Neuronal stem cell (in vitro differentiated cells): Measurements from ENCODE around the gene CUL1.

ENCODE experiments used
- DNase-seq: peaks from one replicate; pipeline ENCODE4 v3.0.0-alpha.2; 2013; ENCODE audit warnings: low spot score
- H2AFZ ChIP-seq: one replicate; pipeline ENCODE4 v1.6.1; 2013; ENCODE audit warnings: mild to moderate bottlenecking, low read length, inconsistent platforms
- H2AK5ac ChIP-seq: 2 replicates; pipeline ENCODE4 v1.6.1; 2013; ENCODE audit warnings: low read depth, mild to moderate bottlenecking, inconsistent platforms, low read length, moderate library complexity, mixed read lengths
- H2BK120ac ChIP-seq: 2 replicates; pipeline ENCODE4 v1.6.1; 2013; ENCODE audit warnings: low read depth, mild to moderate bottlenecking, inconsistent platforms, low read length, moderate library complexity, mixed read lengths
- H2BK12ac ChIP-seq: one replicate; pipeline ENCODE4 v1.6.1; 2013; ENCODE audit warnings: low read length, inconsistent platforms
- H2BK15ac ChIP-seq: 2 replicates; pipeline ENCODE4 v1.6.1; 2013; ENCODE audit warnings: mild to moderate bottlenecking, low read length, inconsistent platforms, mixed read lengths
- H2BK5ac ChIP-seq: one replicate; pipeline ENCODE4 v1.6.1; 2013; ENCODE audit warnings: inconsistent platforms, mild to moderate bottlenecking, low read length, moderate library complexity
- H3K14ac ChIP-seq: one replicate; pipeline ENCODE4 v1.6.1; 2013; ENCODE audit warnings: low read length, inconsistent platforms
- H3K18ac ChIP-seq: 2 replicates; pipeline ENCODE4 v1.6.1; 2013; ENCODE audit warnings: low read length, inconsistent platforms
- H3K23ac ChIP-seq: 2 replicates; pipeline ENCODE4 v1.6.1; 2013; ENCODE audit warnings: low read depth, mild to moderate bottlenecking, mixed read lengths, low read length, inconsistent platforms; ENCODE audit not compliant: poor library complexity
- H3K27ac ChIP-seq: replicated peaks from 3 replicates; pipeline ENCODE4 v1.5.1; 2013; ENCODE audit warnings: low read length, inconsistent platforms
- H3K27me3 ChIP-seq, 3 experiments: 2 replicates each; pipeline ENCODE4 v1.6.1; 2013; ENCODE audit warnings: low read length in 3 of 3, mild to moderate bottlenecking in 2 of 3, inconsistent platforms in 1 of 3, low read depth in 1 of 3, mixed read lengths in 1 of 3, moderate library complexity in 1 of 3; ENCODE audit not compliant: control insufficient read depth in 3 of 3, insufficient read depth in 3 of 3
- H3K36me3 ChIP-seq, 2 donors: replicated peaks in 1 of 2; 2 replicates each; pipeline ENCODE4 v1.6.1; 2013; ENCODE audit warnings: low read length in 2 of 2; ENCODE audit not compliant: control insufficient read depth in 2 of 2, insufficient read depth in 2 of 2
- H3K4ac ChIP-seq: 2 replicates; pipeline ENCODE4 v1.6.1; 2013; ENCODE audit warnings: inconsistent platforms, mild to moderate bottlenecking, low read length, moderate library complexity
- H3K4me1 ChIP-seq, 2 donors: 1 replicate in 1 of 2; 2 replicates in 1 of 2; pipeline ENCODE4 v1.6.1; 2013; ENCODE audit warnings: low read length in 2 of 2, low read depth in 1 of 2; ENCODE audit not compliant: control insufficient read depth in 2 of 2, insufficient read depth in 1 of 2
- H3K4me2 ChIP-seq: one replicate; pipeline ENCODE4 v1.6.1; 2013; ENCODE audit warnings: mild to moderate bottlenecking, low read length, inconsistent platforms; ENCODE audit not compliant: insufficient read depth, poor library complexity, severe bottlenecking
- H3K4me3 ChIP-seq, 2 donors: 2 replicates each; pipeline ENCODE4 v1.5.1; 2013; ENCODE audit warnings: low read length in 2 of 2, mild to moderate bottlenecking in 2 of 2, inconsistent platforms in 1 of 2, moderate library complexity in 1 of 2
- H3K79me1 ChIP-seq: one replicate; pipeline ENCODE4 v1.6.1; 2013; ENCODE audit warnings: low read depth, mild to moderate bottlenecking, inconsistent platforms, low read length, moderate library complexity
- H3K9ac ChIP-seq: one replicate; pipeline ENCODE4 v1.6.1; 2013; ENCODE audit warnings: mild to moderate bottlenecking, low read depth, low read length, inconsistent platforms; ENCODE audit not compliant: poor library complexity
- H3K9me3 ChIP-seq, 2 donors: replicated peaks in 1 of 2; 2 replicates each; pipeline versions ENCODE3 to v1.6.1; 2013; ENCODE audit warnings: low read length in 2 of 2, mild to moderate bottlenecking in 2 of 2, inconsistent platforms in 1 of 2, low read depth in 1 of 2, mixed read lengths in 1 of 2, moderate library complexity in 1 of 2; ENCODE audit not compliant: control insufficient read depth in 2 of 2, insufficient read depth in 1 of 2
- H4K8ac ChIP-seq: one replicate; pipeline ENCODE4 v1.6.1; 2013; ENCODE audit warnings: low read depth, mild to moderate bottlenecking, inconsistent platforms, low read length, moderate library complexity
- H4K91ac ChIP-seq: one replicate; pipeline ENCODE4 v1.6.1; 2013; ENCODE audit warnings: low read length, low read depth, mild to moderate bottlenecking, inconsistent platforms; ENCODE audit not compliant: poor library complexity
- WGBS, 2 donors: extraction: QIAGEN DNeasy Blood & Tissue Kit; methylation state at CpG; one replicate each; pipeline ENCODE4 v1.1.7; 2013; ENCODE audit warnings: missing lambda C conversion rate in 2 of 2, mixed read lengths in 1 of 2; ENCODE audit not compliant: insufficient read length in 2 of 2, insufficient replicate concordance in 1 of 2; ENCODE audit errors: extremely low coverage in 2 of 2; 5-methylcytosine and 5-hydroxymethylcytosine counted together

Gene CUL1

DNA sequence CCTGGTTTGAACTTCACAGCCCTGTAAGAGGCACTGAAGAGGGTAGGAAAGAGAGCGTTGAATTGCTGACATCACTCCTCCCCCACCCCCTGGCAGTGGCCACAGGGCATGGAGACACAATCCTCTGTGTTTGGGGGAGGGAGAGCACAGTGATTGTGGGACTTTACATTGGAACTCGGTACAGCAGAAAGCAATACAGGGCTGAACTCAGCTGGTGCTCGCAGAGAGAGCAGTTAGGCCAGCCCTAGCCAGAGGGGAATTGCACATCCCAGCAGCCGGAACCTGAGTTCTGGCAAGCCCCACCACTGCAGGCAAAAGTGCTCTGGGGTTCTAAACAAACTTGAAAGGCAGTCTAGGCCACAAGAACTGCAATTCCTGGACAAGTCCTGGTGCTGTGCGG is 24.0 kb upstream of the CUL1 start:
- H3K9me3 ChIP-seq: peaks cover 0 to 8% of the 10 kb centered on the region in 2 donors
- H2BK120ac ChIP-seq: no peak overlapping the region
- no peaks in the 10 kb centered on the region for H3K4me1 ChIP-seq
- H3K4me2 ChIP-seq: no peak overlapping the region
- H2AFZ ChIP-seq: no peak overlapping the region
- no peak overlapping the region for H3K4me3 ChIP-seq
- H4K8ac ChIP-seq: no peak overlapping the region
- no peak overlapping the region for H2BK12ac ChIP-seq
- H3K4ac ChIP-seq: no peak overlapping the region
- WGBS, 2 donors: no CpG with 5 or more reads among the region's 5 CpGs
- no peak overlapping the region for H2BK15ac ChIP-seq
- peak overlapping the region; percentile 54 for H3K18ac ChIP-seq
- H3K27me3 ChIP-seq: no peaks in the 10 kb centered on the region
- H2AK5ac ChIP-seq: no peak overlapping the region
- H4K91ac ChIP-seq: no peak overlapping the region
- H3K9ac ChIP-seq: no peak overlapping the region
- no peaks in the 10 kb centered on the region for H3K36me3 ChIP-seq
- H2BK5ac ChIP-seq: no peak overlapping the region
- no peak overlapping the region for H3K27ac ChIP-seq
- DNase-seq: no peak
- H3K23ac ChIP-seq: no peak overlapping the region
- H3K79me1 ChIP-seq: no peaks in the 10 kb centered on the region
- no peak overlapping the region for H3K14ac ChIP-seq

DNA sequence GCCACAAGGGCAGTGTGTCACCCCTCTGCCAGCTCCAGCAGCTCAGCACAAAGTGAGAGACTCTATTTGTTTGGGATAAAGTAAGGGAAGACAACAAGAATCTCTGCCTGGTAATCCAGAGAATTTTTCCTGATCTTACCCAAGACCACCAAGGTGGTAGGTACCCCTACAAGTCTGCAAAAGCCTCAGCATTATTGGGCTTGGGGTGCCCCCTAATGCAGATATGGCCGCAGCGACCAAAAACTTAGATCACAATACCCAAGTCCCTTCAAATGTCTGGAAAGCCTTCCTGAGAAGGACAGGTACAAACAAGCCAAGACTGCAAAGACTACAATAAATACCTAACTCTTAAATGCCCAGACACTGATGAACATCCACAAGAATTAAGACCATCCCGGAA is 22.4 kb upstream of the CUL1 start:
- Histone ChIP-seq H3K4me3 (no peak overlapping the region), H3K23ac (no peak overlapping the region), H2BK15ac (no peak overlapping the region), H3K4me2 (no peak overlapping the region), H3K9ac (no peak overlapping the region), H4K91ac (no peak overlapping the region), H2AFZ (no peak overlapping the region), H2BK12ac (no peak overlapping the region), H3K79me1 (no peaks in the 10 kb centered on the region), H2BK120ac (no peak overlapping the region), H3K27ac (no peak overlapping the region), H4K8ac (no peak overlapping the region), H3K9me3 (peaks cover 0 to 8% of the 10 kb centered on the region in 2 donors), H3K4ac (no peak overlapping the region), H2BK5ac (no peak overlapping the region), H3K4me1 (no peaks in the 10 kb centered on the region), H3K36me3 (no peaks in the 10 kb centered on the region), H2AK5ac (peak overlapping the region; percentile 63), H3K18ac (no peak overlapping the region), H3K14ac (peak overlapping the region; percentile 31), H3K27me3 (no peaks in the 10 kb centered on the region)
- no peak for DNase-seq
- no CpG with 5 or more reads among the region's 3 CpGs for WGBS, 2 donors

DNA sequence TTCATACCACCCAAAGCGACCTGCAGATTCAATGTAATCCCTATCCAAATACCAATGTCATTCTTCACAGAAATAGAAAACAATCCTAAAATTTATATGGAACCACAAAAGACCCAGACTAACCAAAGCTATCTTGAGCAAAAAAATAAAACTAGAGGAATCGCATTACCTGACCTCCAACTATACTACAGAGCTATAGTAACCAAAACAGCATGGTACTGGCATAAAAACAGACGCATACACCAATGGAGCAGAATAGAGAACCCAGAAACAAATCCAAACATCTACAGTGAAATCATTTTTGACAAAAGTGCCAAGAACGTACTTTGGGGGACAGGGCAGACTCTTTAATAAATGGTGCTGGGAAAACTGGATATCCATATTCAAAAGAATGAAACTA is 16.9 kb upstream of the CUL1 start:
- Histone ChIP-seq H2BK5ac (no peak overlapping the region), H3K23ac (no peak overlapping the region), H3K79me1 (no peaks in the 10 kb centered on the region), H2BK120ac (no peak overlapping the region), H3K27ac (no peak overlapping the region), H3K9ac (no peak overlapping the region), H2AFZ (no peak overlapping the region), H3K36me3 (no peaks in the 10 kb centered on the region), H3K4me1 (no peaks in the 10 kb centered on the region), H3K4me2 (no peak overlapping the region), H4K8ac (no peak overlapping the region), H3K14ac (no peak overlapping the region), H2AK5ac (no peak overlapping the region), H3K4ac (no peak overlapping the region), H4K91ac (no peak overlapping the region), H3K27me3 (peaks cover 0 to 13% (median 0%) of the 10 kb centered on the region in 3 experiments), H2BK15ac (no peak overlapping the region), H3K9me3 (no peaks in the 10 kb centered on the region), H2BK12ac (no peak overlapping the region), H3K18ac (no peak overlapping the region), H3K4me3 (no peak overlapping the region)
- DNase-seq: no peak
- WGBS, 2 donors: no CpG with 5 or more reads among the region's 4 CpGs

DNA sequence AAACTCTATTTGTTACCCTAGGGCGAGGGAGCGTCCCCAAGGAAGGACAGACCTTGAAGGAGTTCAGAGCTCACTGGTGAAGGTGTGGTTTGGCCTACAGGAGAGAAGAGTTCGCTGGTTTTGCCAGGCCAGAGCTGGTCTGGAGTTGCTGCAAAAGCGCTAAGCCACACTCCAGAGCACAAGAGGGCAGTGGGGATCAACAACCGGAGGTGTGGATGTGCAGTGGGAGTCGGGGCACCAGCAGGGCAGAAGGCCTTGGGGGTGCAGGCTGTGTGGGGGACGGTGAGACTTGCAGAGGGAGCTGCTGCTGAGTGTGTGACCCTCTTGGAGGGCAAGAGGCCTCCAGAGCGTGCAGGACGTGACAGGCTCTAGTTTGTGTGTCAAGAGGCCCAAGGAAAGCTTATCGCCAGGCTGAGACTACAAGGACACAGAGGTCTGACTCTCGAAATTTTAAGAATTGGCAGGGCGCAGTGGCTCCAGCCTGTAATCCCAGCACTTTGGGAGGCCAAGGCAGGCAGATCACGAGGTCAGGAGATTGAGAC is 14.3 kb upstream of the CUL1 start:
- Histone ChIP-seq H3K36me3 (no peaks in the 10 kb centered on the region), H3K18ac (peak overlapping the region; percentile 39)
- no CpG with 5 or more reads among the region's 13 CpGs for WGBS, 2 donors

More for the DNA sequence above, 14.3 kb upstream of the CUL1 start:
- Histone ChIP-seq H3K4me3 (peak overlapping the region in 1 of 2 donors; percentile 54), H3K4me1 (no peaks in the 10 kb centered on the region), H2AFZ (no peak overlapping the region), H3K9ac (no peak overlapping the region), H4K91ac (no peak overlapping the region), H3K4ac (no peak overlapping the region), H4K8ac (no peak overlapping the region), H3K4me2 (no peak overlapping the region), H2BK12ac (no peak overlapping the region), H3K79me1 (no peaks in the 10 kb centered on the region), H2AK5ac (no peak overlapping the region), H2BK5ac (no peak overlapping the region), H3K9me3 (no peaks in the 10 kb centered on the region), H3K27ac (no peak overlapping the region), H2BK120ac (no peak overlapping the region), H3K27me3 (peaks cover 0 to 13% (median 0%) of the 10 kb centered on the region in 3 experiments), H3K14ac (no peak overlapping the region), H2BK15ac (no peak overlapping the region), H3K23ac (no peak overlapping the region)
- DNase-seq: no peak
